Stimulated activated CD8-positive, alpha-beta memory T cell treated with anti-CD3 and anti-CD28 coated beads, Interleukin-7, amount 100 ng/mL, for 4 hours (primary cell): ENCODE results near the gene ADAMTS6.
"Not testable (repeated sequence)": the region's sequence is repeated elsewhere in the genome, so short reads cannot be mapped to it uniquely, and the experiment has no call there.

Experiments used
- DNase-seq, 2 donors: peaks; one replicate each; pipeline ENCODE4 v3.0.0-alpha.2; 2020; ENCODE audit warnings: low read depth in 2 of 2

Gene ADAMTS6

DNA sequence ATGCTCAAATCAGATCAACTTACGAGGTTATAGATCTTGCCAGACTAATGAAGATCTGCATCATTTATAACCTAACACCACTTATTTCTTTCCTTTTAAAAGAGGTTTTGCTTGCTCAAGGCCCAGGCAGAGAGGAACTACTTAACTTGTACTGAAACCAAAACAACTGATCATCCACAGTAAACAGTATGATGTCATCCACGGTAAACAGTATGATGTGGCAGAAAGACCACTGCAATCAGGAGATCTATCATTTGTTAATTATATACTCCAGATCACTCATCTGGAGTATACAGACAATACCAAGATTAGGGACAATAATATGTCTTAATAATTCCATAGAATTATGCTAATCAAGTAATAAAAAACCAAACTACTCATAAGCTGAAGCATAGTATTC lies 116.8 kb downstream of the ADAMTS6 start:
- DNase-seq = no peak

DNA sequence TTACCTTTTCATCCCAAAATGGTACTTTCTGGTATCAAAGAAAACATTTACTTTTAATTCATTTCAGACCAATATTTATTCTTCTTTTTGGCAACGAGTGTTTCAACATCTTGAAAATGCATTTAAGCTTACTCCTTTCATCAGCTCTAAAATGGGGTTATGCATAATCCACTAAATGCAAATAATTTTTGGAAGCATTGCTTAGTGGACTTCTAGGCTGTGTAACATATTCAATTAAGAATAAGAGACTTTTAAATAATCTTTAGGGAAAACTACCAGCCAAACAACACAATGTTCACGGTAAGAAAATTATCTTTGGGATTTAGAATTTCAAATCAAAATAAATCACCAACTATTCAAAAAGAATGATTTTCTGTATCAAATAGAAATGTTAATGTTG lies 118.2 kb downstream of the ADAMTS6 start:
- DNase-seq = no peak

DNA sequence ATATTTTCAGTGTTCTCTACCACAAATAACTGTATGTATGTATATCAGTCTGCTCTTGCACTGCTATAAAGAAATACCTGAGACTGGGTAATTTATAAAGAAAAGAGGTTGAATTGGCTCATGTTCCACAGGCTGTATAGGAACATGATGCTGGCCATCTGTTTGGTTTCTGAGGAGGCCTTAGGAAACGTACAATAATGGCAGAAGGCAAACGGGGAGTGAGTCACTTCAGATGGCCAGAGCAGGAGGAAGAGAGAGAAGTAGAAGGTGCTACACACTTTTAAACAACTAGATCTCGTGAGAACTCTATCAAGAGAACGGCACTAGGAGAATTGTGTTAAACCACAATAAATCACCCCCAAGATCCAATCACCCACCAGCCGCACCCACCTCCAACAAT lies 121.7 kb downstream of the ADAMTS6 start:
- DNase-seq = no peak

DNA sequence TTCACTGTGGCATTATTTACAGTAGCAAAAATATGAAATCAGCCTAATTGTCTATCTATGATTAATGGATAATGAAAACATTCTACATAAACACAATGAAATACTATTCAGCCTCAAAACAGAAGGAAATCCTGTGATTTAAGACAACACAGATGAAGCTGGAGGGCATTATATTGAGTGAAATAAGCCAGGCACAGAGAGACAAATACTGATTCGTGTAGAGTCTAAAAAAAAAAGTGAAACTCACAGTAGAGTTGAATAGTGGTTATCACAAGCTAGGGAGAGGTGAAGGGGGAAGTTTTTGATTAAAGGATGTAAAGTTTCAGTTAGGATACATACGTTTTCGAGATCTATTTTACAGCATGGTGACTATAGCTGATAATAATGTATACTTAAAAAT lies 122.2 kb downstream of the ADAMTS6 start:
- no peak for DNase-seq

DNA sequence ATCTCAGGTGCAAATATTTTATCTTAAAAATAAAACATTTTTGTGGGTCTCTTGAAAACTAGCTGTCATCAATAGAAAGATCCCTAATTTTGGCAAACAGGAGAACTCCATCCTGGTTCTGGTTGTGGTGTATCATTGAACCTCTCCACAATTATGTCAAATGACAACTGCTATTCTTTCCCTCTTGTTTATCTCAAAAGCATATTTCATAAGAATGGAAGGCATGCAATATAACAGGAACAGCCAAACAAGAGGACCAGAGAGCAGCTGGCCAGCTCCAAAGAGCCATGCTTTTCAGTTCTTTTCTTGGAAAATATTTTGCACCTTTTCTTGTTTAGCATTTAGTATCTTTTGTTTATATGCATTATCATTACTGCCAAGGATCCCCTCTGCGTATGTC lies 125.4 kb downstream of the ADAMTS6 start:
- DNase-seq = no peak

DNA sequence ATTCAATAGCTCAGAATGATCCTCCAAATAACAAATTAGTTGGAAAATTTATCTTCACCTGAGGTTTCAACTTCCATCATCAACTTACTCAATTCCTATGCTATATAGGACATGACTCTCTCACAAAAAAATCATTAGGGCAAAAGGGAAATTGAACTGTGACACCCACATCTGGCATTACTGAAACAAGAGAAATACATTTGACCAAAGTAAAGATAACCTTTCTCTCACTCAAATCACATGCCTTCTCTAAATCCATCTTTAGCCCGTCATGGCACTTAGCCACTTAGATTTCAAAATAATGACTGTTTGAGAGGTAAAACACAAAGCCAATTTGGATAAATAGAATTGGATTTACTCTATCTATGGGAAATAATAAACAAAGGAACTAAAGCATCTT lies 126.4 kb downstream of the ADAMTS6 start:
- DNase-seq = no peak

DNA sequence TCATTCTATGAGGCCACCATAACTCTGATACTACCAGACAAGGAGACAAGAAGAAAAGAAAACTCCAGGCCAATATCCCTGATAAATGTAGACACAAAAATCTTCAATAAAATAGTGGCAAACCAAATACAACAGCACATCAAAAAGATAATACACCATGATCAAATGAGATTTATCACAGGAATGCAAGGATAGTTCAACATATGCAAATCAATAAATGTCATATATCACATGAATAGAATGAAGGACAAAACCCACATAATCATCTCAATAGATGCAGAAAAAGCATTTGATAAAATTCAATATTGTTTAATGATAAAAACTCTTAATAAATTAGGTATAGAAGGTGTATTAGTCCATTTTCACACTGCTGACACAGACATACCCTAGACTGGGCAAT lies 139.9 kb downstream of the ADAMTS6 start:
- no peak for DNase-seq

DNA sequence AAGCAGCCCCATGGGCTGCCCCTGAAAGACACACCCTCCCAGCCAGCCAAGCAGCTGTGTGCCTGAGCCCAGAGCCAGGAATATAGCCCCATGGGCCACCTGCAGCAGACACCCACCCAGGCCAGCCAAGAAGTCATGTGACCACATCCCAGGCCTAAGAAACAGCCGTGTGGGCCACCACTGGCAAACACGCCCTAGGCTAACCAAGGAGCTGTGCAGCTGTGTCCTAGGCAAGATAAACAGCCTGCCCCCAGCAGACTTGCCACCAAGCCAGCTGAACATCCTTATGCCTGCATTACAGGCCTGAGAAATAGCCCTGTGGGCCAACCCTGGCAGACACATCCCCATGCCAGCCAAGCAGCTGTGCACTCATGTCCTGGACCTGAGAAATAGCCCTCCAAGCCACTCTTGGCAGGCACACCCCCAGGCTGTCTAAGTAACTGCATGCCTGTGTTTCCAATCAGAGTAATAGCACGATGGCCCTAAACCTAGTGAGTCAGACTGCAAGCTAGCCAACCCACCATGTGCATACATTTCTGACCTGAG lies 143.0 kb downstream of the ADAMTS6 start:
- DNase-seq = no peak

DNA sequence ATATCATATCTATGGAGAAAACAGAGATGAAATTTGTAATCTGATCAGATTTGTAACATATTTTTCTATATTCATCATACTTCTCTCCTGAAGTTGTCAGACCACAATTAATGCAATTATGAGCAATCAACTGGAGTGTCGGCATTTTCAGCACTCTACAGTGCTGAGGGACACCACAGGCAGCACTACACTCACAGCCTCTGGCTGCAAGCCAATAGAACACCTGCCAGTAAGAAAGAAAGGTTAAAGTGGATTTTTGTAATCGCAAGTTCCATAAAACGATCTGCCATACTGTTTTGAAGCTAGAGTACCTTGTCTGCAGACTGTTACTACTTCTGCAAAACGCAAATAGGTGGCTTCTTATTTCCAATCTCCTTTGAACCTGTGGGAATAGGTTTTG lies 147.6 kb downstream of the ADAMTS6 start:
- DNase-seq = no peak

DNA sequence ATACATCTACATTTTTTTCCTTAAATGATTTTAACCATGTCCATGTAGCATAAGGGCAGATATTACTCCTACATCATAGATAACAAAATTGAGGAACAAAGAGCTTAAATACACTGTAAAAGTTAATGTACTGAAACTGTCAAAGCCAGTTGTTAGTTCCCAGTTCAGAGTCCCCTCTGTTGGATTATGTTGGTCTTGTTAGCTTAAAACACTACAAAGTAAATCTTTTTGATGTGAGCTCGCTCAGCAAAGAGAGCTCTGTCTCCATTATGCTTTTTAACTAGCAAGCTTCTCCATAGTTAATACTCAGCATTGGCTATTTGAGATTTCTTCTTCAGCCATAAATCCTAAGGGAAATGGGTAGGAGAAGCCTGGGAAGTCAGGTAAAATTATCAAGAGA lies 149.1 kb downstream of the ADAMTS6 start:
- DNase-seq = no peak

DNA sequence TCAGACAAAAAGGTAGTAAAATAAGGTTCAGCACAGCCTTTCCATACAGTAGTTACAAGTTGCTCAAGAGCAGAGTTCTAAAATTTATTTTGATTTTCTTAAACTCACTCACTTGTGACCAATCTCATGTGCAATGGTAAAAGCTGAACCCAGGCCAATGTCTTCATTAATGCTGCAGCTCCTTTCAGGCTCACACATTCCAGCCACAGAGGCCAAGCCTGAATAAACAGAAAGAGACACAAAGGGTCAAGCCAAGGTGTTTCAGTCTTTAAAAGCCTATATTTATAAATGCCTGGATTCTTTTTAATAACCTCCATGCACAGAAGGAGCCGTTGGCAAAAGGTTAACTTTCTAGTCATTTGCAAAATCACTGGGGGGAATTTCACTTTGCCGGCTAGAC lies 152.5 kb downstream of the ADAMTS6 start:
- no peak for DNase-seq

DNA sequence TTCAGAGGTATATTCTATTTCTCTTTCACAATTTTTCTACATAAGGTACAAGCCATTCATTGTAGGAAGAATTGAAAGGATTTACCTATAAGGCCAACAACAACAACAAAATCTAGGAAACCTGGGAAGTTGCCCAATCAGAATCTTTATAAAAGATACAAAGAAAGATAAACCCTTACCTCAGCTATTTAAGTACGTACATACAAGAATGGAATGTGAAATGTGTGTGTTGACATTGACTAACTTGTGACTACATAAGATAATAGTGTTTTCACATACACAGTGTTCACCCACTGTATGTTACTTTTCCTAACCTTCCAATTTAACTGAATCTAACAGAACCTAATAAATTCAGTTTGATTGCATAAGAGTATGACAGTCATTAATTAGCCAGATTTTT lies 154.1 kb downstream of the ADAMTS6 start:
- no peak for DNase-seq

DNA sequence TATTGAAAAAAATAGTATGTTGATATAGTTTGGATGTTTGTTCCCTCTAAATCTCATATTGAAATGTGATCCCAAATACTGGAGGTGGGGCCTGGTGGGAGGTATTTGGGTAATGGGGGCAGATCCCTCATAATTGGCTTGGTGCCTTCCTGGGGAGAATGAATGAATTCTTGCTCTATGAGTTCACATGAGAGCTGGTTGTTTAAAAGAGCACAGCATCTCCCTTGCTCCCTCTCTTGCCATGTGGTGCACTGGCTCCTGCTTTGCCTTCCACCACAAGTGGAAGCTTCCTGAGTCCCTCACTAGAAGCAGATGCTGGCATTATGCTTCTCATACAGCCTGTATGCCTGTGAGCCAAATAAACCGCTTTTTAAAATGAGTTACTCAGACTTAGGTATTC lies 154.8 kb downstream of the ADAMTS6 start:
- no peak for DNase-seq

DNA sequence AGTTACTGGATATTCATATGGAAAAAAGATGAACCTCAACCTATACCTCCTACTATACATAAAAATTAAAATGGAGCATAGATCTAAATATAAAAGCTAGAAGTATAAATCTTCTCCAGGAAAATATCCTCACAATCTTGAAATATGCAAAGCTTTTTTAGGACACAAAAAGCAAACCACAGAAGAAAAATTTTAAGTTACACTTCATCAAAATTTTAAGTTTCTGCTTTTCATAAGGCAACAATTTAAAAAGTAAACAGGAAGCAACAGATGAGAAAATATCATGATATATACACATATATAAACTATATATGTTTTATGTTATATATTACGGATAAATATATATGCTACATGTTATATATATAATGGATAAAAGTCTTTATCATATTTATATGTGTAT lies 157.5 kb downstream of the ADAMTS6 start:
- no peak for DNase-seq

DNA sequence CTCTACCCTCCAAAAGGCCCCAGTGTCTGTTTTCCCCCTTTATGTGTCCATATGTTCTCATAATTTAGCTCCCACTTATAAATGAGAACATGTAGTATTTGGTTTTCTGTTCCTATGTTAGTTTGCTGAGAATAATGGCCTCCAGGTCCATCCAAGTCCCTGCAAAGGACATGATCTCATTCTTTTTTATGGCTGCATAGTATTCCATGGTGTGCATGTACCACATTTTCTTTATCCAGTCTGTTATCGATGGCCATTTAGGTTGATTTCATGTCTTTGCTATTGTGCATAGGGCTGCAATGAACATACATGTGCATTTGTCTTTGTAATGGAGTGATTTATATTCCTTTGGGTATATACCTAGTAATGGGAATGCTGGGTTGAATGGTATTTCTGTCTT lies 161.0 kb downstream of the ADAMTS6 start:
- DNase-seq = not testable (repeated sequence)

DNA sequence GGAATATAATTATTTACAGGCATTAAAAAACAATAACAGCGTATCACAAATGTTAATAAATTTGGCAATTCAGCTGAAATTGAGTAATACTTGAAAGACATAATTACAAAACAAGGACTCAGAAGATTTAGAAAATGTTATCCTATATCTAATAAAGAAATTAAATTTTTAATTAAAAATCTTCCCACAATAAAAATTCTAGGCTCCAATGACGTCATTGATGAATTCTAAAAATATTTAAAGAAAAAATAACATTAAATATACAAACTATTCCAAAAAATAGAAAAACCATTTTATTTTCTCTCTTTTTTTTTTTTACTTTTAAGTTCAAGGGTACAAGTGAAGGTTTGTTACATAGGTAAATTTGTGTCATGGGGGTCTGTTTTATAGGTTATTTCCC lies 161.5 kb downstream of the ADAMTS6 start:
- no peak for DNase-seq

DNA sequence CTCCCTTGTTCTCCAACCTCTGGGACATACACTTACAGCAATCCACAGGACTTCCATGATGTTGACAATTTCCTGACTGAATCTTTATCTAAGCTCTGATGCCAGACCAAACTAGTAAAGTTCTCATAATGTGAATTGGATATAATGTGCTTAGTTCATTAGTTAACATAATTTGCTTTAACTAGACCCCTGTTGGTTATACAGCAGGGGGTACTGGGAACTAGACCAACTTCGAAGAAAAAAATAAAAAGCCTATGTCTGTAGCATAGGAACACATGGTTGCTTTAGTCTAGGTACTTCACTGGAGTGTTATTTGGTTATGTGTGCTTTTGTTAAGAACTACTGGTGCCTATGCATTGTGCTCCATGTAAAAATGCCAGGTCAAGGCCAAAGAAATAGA lies 173.8 kb downstream of the ADAMTS6 start:
- no peak for DNase-seq

DNA sequence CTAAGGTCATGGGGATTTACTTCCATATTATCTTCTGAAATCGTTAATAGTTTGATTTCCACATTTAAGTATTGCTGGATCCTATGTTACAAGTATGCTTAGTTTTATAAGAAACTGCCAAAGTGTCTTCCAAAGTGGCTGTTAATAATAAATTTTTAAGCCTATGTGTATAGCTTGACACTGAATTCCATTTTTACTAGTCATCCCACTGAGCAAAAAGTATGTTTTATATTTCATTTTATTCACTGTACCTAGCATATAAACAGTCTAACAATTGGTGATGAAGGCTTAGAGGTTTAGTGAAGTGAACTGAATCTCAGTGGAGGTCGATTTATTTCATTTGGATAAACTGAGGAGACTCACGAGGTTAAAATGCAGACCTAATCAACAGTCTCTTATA lies 174.6 kb downstream of the ADAMTS6 start:
- no peak for DNase-seq

DNA sequence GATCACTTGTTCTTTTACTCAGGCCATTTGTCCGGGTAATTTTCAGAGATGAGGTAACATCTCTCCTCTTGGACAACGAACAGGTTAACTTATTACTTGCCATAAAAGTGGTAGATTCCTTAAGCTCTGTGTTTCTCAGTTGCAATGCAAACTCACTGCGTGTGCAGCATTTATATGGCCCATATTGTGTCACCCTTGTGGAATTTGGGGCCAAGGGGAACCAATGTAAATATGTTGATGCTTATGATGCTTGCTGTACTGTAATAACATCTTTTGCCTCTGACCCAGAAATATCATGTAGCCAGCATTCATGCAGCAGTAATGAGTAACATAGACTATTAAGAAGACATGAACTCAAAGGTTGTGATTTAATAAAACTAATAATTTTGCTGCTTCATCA lies 175.8 kb downstream of the ADAMTS6 start:
- no peak for DNase-seq

DNA sequence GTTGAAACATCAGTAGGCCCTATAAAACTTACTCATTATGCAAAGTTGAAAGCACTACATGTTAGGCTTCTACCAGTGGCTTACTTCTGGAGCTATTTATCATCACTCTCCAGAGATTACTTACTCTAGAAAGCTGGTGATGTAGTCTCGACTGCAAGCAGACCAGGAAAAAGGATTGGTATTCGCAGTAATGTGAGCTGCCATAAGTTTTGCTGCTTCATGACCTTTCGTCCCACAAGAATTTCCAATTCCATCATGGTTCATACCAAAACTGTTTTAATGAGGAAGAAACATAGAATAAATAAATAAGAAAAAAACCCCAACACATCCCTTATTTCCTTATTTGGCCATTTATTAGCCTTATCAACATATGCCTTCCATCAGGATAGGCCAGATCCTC lies 181.9 kb downstream of the ADAMTS6 start:
- no peak for DNase-seq

DNA sequence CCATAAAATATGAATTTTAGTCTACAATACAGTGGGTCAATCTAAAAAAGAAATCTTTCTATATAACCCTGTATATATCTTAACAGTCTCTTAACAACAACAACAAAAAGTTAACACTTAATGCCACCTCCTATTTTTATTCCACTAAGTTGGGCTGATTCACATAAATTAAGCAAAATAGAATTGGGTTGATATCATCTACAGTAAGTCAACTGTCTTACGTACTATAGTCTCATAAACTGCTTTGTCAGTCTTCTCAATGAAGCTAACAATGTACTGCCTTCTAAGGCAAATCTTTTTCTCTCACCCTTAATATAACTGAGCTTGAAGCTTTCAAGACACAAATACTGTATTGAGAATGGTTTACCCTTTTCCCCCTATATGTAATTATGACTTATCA lies 185.7 kb downstream of the ADAMTS6 start:
- no peak for DNase-seq

DNA sequence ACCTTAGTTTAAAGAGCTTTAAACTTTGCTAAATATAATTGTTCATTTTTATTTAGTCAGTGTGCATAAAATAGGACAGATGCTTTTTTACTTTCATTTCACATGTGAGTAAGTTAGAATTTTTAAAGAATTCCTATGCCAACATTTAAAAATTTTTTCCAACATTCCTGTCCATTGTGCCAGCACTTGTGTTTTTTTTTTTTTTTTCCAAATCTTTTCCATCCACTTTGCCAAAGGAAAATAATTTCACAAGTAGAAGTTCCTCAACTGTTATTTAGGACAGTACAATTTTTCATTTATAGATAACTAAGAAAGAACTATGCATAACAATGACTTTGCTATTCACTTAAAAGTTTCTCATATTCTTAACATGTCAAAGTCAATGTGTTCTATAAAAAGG lies 189.5 kb downstream of the ADAMTS6 start:
- no peak for DNase-seq

DNA sequence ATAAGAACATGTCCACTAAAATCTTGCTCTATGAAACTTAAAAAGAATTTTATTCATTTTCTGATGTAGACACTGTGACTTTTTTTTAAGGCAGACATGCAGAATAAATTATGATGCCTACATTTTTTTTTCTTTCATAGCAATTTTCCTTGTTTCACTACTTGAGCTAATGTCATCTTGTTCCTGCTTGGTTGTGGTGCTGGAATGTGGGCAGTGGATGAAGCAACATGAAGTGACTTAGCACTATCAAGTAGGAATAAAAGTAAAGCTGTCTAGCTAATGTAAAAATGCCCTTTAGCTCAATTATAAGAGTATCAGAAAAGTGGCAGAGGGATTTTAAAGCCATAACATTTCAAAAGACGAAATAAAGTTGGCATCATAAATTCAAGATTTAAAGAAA lies 191.0 kb downstream of the ADAMTS6 start:
- no peak for DNase-seq

DNA sequence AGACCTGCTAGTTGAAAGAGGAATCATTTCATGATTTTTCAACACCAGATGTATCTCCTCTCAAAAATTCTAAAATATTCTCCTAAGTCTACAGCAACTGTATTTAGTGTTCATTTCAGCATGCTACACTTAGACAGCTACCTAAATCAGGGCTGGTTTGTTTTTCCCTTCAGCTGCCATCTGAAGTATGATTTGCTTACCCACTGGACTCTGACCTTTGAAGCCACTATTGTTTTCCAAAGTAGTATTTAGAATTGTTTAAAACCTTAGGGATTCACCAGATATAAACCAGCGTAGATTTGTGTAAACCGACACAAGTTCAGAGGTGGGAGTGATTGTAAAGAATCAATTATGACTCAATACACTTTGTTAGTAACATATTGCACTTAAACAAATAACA lies 193.1 kb downstream of the ADAMTS6 start:
- no peak for DNase-seq

DNA sequence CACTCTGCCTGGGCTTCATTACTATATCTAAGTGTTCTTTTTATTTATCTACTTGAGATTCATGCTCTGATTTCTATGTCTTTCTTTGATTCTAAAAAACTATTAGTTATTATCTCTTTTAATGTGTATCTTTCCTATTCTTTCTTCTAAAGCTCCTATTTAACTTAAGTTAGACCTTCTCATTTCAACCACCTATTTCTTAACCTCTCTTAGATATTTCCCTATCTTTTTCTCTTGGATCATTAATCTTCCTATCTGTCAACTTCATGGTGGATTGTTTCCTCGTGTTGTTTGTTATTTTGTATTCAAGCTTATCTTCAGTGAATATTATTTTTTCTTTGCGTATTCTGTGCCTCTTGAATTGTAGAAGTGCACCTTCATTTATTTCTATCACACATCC lies 202.1 kb downstream of the ADAMTS6 start:
- DNase-seq = no peak
